Measurements from ENCODE around the gene KLHDC8A. TPM values are rescaled to one million over a fixed set of nuclear protein-coding genes. Genes with fewer than 3 reads are reported as not detected.

Gene KLHDC8A
- polyA plus RNA-seq, 3 donors from 2014 or later: not detected

GRCh38 chr1:205315008-205315618 lies 41.6 kb downstream of the KLHDC8A start:
- H3K4me3 Mint-ChIP-seq: peak overlapping the region; percentile 79 to 93 (median 89)
- H3K27me3 Mint-ChIP-seq (ENCODE audit: low read depth in 3 of 3): peaks cover 0 to 8% (median 2%) of the 10 kb centered on the region in 3 donors
- peaks cover 0 to 2% (median 0%) of the 10 kb centered on the region in 6 donors for H3K9me3 Mint-ChIP-seq
- peak overlapping the region; percentile 92 to 98 (median 97) for H3K27ac Mint-ChIP-seq
- H3K4me1 Mint-ChIP-seq: peaks cover 99% of the 10 kb centered on the region in 2 donors
- peak in 2 of 3 donors; percentile 17 for DNase-seq
- H3K36me3 Mint-ChIP-seq: peaks cover 15 to 19% (median 17%) of the 10 kb centered on the region in 3 donors

- Mint-ChIP-seq H3K4me1 (peaks cover 87 to 92% of the 10 kb centered on the region in 2 donors), H3K27me3 (ENCODE audit: low read depth in 3 of 3) (peaks cover 0 to 8% (median 2%) of the 10 kb centered on the region in 3 donors)
Observed at GRCh38 chr1:205313563-205314308, 43.0 kb downstream of the KLHDC8A start.

GRCh38 chr1:205312866-205313562 lies 43.7 kb downstream of the KLHDC8A start:
- Mint-ChIP-seq H3K27ac (peak overlapping the region; percentile 92 to 98 (median 97)), H3K4me1 (peaks cover 79 to 87% of the 10 kb centered on the region in 2 donors), H3K4me3 (peak overlapping the region; percentile 79 to 93 (median 89)), H3K36me3 (peaks cover 12 to 38% (median 23%) of the 10 kb centered on the region in 3 donors), H3K27me3 (ENCODE audit: low read depth in 3 of 3) (peaks cover 0 to 8% (median 2%) of the 10 kb centered on the region in 3 donors), H3K9me3 (no peaks in the 10 kb centered on the region)
- DNase-seq: peak in 2 of 3 donors; percentile 14 to 21

More at GRCh38 chr1:205313563-205314308, 43.0 kb downstream of the KLHDC8A start:
- Mint-ChIP-seq H3K36me3 (peaks cover 15 to 31% (median 17%) of the 10 kb centered on the region in 3 donors), H3K27ac (peak overlapping the region; percentile 92 to 98 (median 97)), H3K9me3 (no peaks in the 10 kb centered on the region), H3K4me3 (peak overlapping the region; percentile 79 to 93 (median 89))
- peak; percentile 65 to 71 (median 66) for DNase-seq

- no peak for DNase-seq
- peak overlapping the region in 3 of 5 donors; percentile 15 to 55 (median 35) for H3K4me3 Mint-ChIP-seq
Observed at GRCh38 chr1:205310976-205311704, 45.6 kb downstream of the KLHDC8A start.

GRCh38 chr1:205309741-205310140 lies 47.0 kb downstream of the KLHDC8A start:
- Mint-ChIP-seq H3K36me3 (peaks cover 21 to 66% (median 36%) of the 10 kb centered on the region in 3 donors), H3K9me3 (no peaks in the 10 kb centered on the region), H3K4me3 (no peak overlapping the region)

More at GRCh38 chr1:205310976-205311704, 45.6 kb downstream of the KLHDC8A start:
- Mint-ChIP-seq H3K27ac (peak overlapping the region; percentile 58 to 98 (median 82)), H3K4me1 (peaks cover 63 to 84% of the 10 kb centered on the region in 2 donors), H3K36me3 (peaks cover 12 to 55% (median 26%) of the 10 kb centered on the region in 3 donors), H3K9me3 (no peaks in the 10 kb centered on the region), H3K27me3 (ENCODE audit: low read depth in 3 of 3) (peaks cover 0 to 8% (median 2%) of the 10 kb centered on the region in 3 donors)

GRCh38 chr1:205306929-205307566 lies 49.7 kb downstream of the KLHDC8A start:
- no peaks in the 10 kb centered on the region for H3K9me3 Mint-ChIP-seq
- H3K27ac Mint-ChIP-seq: peak overlapping the region in 3 of 6 donors; percentile 12 to 64 (median 41)
- peaks cover 28 to 78% (median 43%) of the 10 kb centered on the region in 3 donors for H3K36me3 Mint-ChIP-seq
- H3K4me3 Mint-ChIP-seq: no peak overlapping the region
- no peak for DNase-seq
- peaks cover 34 to 58% of the 10 kb centered on the region in 2 donors for H3K4me1 Mint-ChIP-seq
- peaks cover 0 to 4% (median 2%) of the 10 kb centered on the region in 3 donors for H3K27me3 Mint-ChIP-seq (ENCODE audit: low read depth in 3 of 3)

More at GRCh38 chr1:205309741-205310140, 47.0 kb downstream of the KLHDC8A start:
- H3K27ac Mint-ChIP-seq: peak overlapping the region in 3 of 6 donors; percentile 26 to 71 (median 32)
- peaks cover 56 to 78% of the 10 kb centered on the region in 2 donors for H3K4me1 Mint-ChIP-seq
- DNase-seq: no peak
- peaks cover 0 to 8% (median 2%) of the 10 kb centered on the region in 3 donors for H3K27me3 Mint-ChIP-seq (ENCODE audit: low read depth in 3 of 3)

- H3K36me3 Mint-ChIP-seq: peaks cover 18 to 63% (median 30%) of the 10 kb centered on the region in 3 donors
- no peaks in the 10 kb centered on the region for H3K9me3 Mint-ChIP-seq
- peaks cover 1 to 2% (median 2%) of the 10 kb centered on the region in 3 donors for H3K27me3 Mint-ChIP-seq (ENCODE audit: low read depth in 3 of 3)
- peak overlapping the region in 1 of 6 donors; percentile 63 for H3K27ac Mint-ChIP-seq
- no peak overlapping the region for H3K4me3 Mint-ChIP-seq
- peaks cover 17 to 39% of the 10 kb centered on the region in 2 donors for H3K4me1 Mint-ChIP-seq
- no peak for DNase-seq
Observed at GRCh38 chr1:205304695-205305070, 52.0 kb downstream of the KLHDC8A start.

- peaks cover 18 to 59% (median 30%) of the 10 kb centered on the region in 3 donors for H3K36me3 Mint-ChIP-seq
- H3K4me3 Mint-ChIP-seq: no peak overlapping the region
- no peak for DNase-seq
Observed at GRCh38 chr1:205304046-205304694, 52.6 kb downstream of the KLHDC8A start.

GRCh38 chr1:205303247-205303888 lies 53.4 kb downstream of the KLHDC8A start:
- Mint-ChIP-seq H3K9me3 (no peaks in the 10 kb centered on the region), H3K4me3 (no peak overlapping the region), H3K36me3 (peaks cover 18 to 51% (median 26%) of the 10 kb centered on the region in 3 donors), H3K27ac (no peak overlapping the region), H3K4me1 (peaks cover 20 to 42% of the 10 kb centered on the region in 2 donors), H3K27me3 (ENCODE audit: low read depth in 3 of 3) (peaks cover 1 to 2% (median 2%) of the 10 kb centered on the region in 3 donors)
- no peak for DNase-seq

More at GRCh38 chr1:205304046-205304694, 52.6 kb downstream of the KLHDC8A start:
- H3K4me1 Mint-ChIP-seq: peaks cover 17 to 36% of the 10 kb centered on the region in 2 donors
- H3K27me3 Mint-ChIP-seq (ENCODE audit: low read depth in 3 of 3): peaks cover 1 to 2% (median 2%) of the 10 kb centered on the region in 3 donors
- peak overlapping the region in 1 of 6 donors; percentile 63 for H3K27ac Mint-ChIP-seq
- H3K9me3 Mint-ChIP-seq: no peaks in the 10 kb centered on the region

GRCh38 chr1:205301842-205302588 lies 54.7 kb downstream of the KLHDC8A start:
- Mint-ChIP-seq H3K4me1 (peaks cover 31 to 44% of the 10 kb centered on the region in 2 donors), H3K27ac (peak overlapping the region in 4 of 6 donors; percentile 2 to 61 (median 24)), H3K36me3 (peaks cover 18 to 40% (median 20%) of the 10 kb centered on the region in 3 donors), H3K4me3 (no peak overlapping the region), H3K9me3 (no peaks in the 10 kb centered on the region), H3K27me3 (ENCODE audit: low read depth in 3 of 3) (peaks cover 1 to 2% (median 2%) of the 10 kb centered on the region in 3 donors)
- DNase-seq: no peak

- peak overlapping the region in 1 of 6 donors; percentile 29 for H3K27ac Mint-ChIP-seq
- H3K4me3 Mint-ChIP-seq: no peak overlapping the region
- peaks cover 18 to 32% (median 20%) of the 10 kb centered on the region in 3 donors for H3K36me3 Mint-ChIP-seq
- H3K27me3 Mint-ChIP-seq (ENCODE audit: low read depth in 3 of 3): peaks cover 1 to 2% (median 2%) of the 10 kb centered on the region in 3 donors
- peaks cover 36 to 44% of the 10 kb centered on the region in 2 donors for H3K4me1 Mint-ChIP-seq
- DNase-seq: no peak
- no peaks in the 10 kb centered on the region for H3K9me3 Mint-ChIP-seq
Observed at GRCh38 chr1:205301205-205301821, 55.4 kb downstream of the KLHDC8A start.
